NCI-H1105 (cell line): ENCODE data around the gene RHOB.
"Not testable (repeated sequence)": the region's sequence is repeated elsewhere in the genome, so short reads cannot be mapped to it uniquely, and the experiment has no call there.

Source experiments
- DNase-seq: peaks from one replicate; lab custom pipeline; 2025; lab: John Stamatoyannopoulos, UW

RHOB gene

GRCh38 chr2:20476481-20476880 lies 29.6 kb downstream of the RHOB start:
- no peak for DNase-seq

- no peak for DNase-seq
Observed at GRCh38 chr2:20476950-20477349, 30.1 kb downstream of the RHOB start.

- DNase-seq, result no peak
Observed at GRCh38 chr2:20478961-20479360, 32.1 kb downstream of the RHOB start.

GRCh38 chr2:20479835-20480234 lies 33.0 kb downstream of the RHOB start:
- no peak for DNase-seq

- no peak for DNase-seq
Observed at GRCh38 chr2:20480913-20481312, 34.0 kb downstream of the RHOB start.

GRCh38 chr2:20481798-20482405 lies 35.0 kb downstream of the RHOB start:
- DNase-seq, result no peak

GRCh38 chr2:20482725-20483124 lies 35.9 kb downstream of the RHOB start:
- DNase-seq, result no peak

- DNase-seq, result no peak
Observed at GRCh38 chr2:20483194-20483895, 36.5 kb downstream of the RHOB start.

- no peak for DNase-seq
Observed at GRCh38 chr2:20484034-20484617, 37.3 kb downstream of the RHOB start.

- no peak for DNase-seq
Observed at GRCh38 chr2:20484810-20485611, 38.1 kb downstream of the RHOB start.

- no peak for DNase-seq
Observed at GRCh38 chr2:20485612-20486388, 38.9 kb downstream of the RHOB start.

GRCh38 chr2:20486571-20486970 lies 39.7 kb downstream of the RHOB start:
- no peak for DNase-seq

GRCh38 chr2:20487030-20487391 lies 40.1 kb downstream of the RHOB start:
- no peak for DNase-seq

GRCh38 chr2:20487392-20488174 lies 40.7 kb downstream of the RHOB start:
- DNase-seq, result no peak

GRCh38 chr2:20488201-20488641 lies 41.3 kb downstream of the RHOB start:
- no peak for DNase-seq

- DNase-seq, result no peak
Observed at GRCh38 chr2:20488782-20489181, 41.9 kb downstream of the RHOB start.

GRCh38 chr2:20490300-20491181 lies 43.7 kb downstream of the RHOB start:
- no peak for DNase-seq

GRCh38 chr2:20491739-20492531 lies 45.1 kb downstream of the RHOB start:
- DNase-seq, result no peak

GRCh38 chr2:20493095-20493494 lies 46.2 kb downstream of the RHOB start:
- DNase-seq, result not testable (repeated sequence)
